ENCODE results near the gene ATP13A2.

The ATP13A2 gene

DNA sequence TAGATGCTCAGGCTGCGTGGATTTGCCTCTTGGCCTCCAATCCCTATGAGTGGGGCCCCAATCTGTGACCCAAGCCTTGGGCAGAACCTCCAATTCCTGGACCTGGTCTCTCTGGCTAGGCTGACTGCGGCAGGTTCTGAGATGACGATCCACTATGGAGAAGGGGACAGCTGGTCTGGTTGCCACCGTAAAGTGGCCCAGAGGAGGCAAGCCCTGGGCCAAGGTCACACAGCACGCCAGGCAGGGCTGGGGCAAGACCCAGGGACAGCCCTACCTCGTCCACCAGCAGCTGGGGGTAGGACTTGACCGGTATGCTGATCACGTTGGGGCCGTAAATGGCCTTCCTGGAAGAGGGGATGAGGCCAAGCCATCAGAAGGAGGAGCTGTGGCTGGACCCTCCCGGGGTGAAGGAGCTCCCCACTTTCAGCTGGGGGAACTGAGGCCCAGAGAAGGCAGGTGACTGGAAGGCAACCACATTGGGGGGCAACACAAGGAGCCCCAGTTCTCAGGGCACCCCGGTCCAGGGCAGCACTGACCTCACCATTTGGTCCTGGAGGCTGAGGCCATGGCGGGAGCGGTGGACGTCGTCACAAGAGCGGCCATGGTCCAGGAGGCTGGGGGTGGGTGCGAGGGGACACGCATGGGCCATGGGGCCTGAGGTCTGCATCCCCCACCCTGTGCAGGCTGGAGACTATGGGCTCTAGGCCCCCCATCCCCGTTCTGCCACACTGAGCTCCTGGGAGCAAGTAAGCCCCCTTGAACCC, 9.8 kb downstream of the ATP13A2 start:
- DNase-seq (ENCODE audit: low read depth): no peak

- no peak for DNase-seq (ENCODE audit: low read depth)
Measured at GRCh38 chr1:16999863-17000262, 11.9 kb downstream of the ATP13A2 start.

DNA sequence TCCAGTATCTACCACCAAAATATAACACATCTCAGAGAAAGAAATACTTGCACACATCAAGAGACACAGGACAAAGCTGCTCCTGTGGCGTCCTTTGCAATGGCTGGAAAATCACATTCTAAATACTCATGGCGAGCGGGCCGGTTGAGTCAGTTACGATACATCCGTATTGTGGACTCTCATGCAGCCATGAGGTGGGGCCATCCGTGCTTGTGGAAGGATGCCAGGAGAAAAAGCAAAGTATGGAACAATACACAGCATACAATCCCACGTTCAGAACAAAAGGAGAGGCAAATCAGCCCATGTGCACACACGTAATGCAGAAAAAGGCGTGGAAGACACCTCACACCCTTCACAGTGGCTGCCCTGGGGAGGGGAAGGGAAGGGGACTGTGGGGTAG, 13.1 kb downstream of the ATP13A2 start:
- no peak for DNase-seq (ENCODE audit: low read depth)

- DNase-seq (ENCODE audit: low read depth): no peak
Measured at GRCh38 chr1:16996845-16997244, 14.9 kb downstream of the ATP13A2 start.

DNA sequence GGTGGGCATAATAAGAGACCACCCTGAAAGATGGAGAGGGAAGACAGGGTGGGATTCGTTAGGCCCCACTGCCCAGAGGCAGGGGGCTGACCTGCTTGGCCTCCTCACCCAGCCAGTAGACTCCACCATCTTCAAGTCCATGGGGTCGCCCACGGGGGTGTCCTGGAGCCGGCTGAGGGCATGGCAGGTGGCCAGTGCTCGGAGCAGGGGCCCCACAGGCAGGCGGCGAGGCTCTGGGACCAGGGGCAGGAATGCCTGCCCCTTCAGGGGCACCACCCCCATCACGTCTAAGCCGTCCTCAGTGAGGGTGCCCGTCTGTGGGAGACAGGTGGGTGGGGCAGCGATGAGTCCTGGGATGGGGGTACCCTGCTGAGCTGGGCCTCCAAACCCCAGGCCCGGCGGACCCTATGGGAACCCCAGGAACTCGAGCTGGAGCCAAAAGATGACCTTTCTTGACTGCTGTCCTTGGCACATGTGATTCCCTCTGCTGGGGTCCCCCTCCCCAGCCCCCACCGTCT, 18.1 kb downstream of the ATP13A2 start:
- DNase-seq (ENCODE audit: low read depth): no peak

- DNase-seq (ENCODE audit: low read depth): no peak
Measured at GRCh38 chr1:16992675-16993074, 19.1 kb downstream of the ATP13A2 start.

- DNase-seq (ENCODE audit: low read depth): no peak
Measured at GRCh38 chr1:16992102-16992501, 19.6 kb downstream of the ATP13A2 start.

- DNase-seq (ENCODE audit: low read depth): no peak
Measured at GRCh38 chr1:16991571-16991970, 20.2 kb downstream of the ATP13A2 start.

- no peak for DNase-seq (ENCODE audit: low read depth)
Measured at GRCh38 chr1:16989676-16990391, 21.9 kb downstream of the ATP13A2 start.

DNA sequence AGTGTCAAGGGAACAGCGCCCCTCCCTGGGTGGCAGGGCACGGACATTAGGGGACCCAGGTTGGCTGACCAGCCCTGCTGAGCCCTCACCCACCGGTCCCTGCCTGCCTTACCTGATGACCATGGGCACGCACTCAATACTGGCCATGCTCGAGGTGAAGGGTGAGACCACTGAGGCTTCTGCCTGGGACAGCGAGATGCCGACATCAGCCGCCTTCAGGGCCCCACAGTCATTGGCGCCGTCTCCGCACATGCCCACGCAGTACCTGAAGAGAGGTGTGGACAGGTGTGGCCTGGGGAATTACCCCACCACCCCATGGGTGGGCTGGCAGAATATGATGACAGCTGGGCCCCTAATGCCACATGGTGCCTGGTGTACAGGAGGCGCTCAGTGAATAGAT, 23.5 kb downstream of the ATP13A2 start:
- DNase-seq (ENCODE audit: low read depth): no peak

GRCh38 chr1:16986962-16987361, 24.8 kb downstream of the ATP13A2 start:
- DNase-seq (ENCODE audit: low read depth): no peak

GRCh38 chr1:16986560-16986959, 25.2 kb downstream of the ATP13A2 start:
- DNase-seq (ENCODE audit: low read depth): no peak

GRCh38 chr1:16986113-16986512, 25.6 kb downstream of the ATP13A2 start:
- DNase-seq (ENCODE audit: low read depth): no peak

DNA sequence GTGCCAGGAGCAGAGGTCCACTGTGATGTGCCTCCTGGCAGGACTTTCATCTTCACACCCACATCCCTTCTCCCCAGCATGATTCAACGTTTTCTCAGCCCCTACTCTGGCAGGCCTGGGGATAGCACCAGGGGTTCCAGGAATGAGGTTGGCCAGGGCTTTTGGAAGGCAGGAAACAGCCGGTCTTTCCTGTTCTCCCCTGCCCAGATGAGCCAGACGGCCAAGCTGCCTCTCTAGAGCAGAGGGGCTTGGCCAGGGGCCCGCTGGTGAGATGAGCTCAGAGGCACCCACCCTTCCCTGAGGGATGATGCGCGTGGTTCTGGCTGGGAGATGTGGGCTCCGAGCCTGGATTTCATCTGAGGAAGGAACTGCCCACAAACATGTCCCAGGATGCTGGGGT, 27.0 kb downstream of the ATP13A2 start:
- DNase-seq (ENCODE audit: low read depth): peak; percentile 84

DNA sequence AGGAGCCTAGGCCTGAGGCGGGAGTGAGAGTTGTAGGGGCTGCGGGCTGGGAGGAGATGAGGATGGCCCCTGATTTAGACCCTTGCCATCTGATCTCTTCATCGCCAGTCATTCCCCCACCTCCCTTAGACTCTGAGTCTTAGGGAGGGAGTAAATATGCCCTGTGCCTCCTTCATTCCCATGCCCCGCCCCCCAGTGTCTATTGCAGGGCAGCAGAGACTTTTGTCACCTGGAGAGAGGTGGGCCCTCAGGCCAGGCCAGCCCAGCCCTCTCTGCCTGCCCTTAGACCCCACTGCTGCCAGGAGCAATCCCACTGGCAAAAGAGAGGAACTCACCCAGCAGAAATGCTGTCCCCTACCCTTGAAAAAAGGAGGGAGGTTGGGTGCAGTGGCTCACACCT, 28.1 kb downstream of the ATP13A2 start:
- no peak for DNase-seq (ENCODE audit: low read depth)

DNA sequence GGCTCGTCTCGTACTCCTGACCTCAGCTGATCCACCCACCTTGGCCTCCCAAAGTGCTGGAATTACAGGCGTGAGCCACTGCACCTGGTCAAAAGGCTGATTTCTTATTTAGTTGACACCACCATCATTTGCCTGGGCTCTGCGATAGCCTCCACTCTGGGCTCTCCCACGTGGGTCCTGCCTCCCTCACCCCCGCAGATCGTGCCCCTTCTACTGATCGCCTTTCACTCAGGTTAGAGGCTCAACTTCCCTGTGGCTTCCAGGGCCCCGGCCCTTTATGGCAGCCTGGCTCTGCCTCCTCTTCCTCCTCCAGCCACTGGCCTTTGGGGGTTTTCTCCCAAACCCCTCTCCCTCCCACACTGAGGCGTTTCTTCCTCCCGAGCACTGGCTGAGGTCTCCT, 28.8 kb downstream of the ATP13A2 start:
- no peak for DNase-seq (ENCODE audit: low read depth)

GRCh38 chr1:16981269-16981849, 30.4 kb downstream of the ATP13A2 start:
- peak; percentile 47 for DNase-seq (ENCODE audit: low read depth)

DNA sequence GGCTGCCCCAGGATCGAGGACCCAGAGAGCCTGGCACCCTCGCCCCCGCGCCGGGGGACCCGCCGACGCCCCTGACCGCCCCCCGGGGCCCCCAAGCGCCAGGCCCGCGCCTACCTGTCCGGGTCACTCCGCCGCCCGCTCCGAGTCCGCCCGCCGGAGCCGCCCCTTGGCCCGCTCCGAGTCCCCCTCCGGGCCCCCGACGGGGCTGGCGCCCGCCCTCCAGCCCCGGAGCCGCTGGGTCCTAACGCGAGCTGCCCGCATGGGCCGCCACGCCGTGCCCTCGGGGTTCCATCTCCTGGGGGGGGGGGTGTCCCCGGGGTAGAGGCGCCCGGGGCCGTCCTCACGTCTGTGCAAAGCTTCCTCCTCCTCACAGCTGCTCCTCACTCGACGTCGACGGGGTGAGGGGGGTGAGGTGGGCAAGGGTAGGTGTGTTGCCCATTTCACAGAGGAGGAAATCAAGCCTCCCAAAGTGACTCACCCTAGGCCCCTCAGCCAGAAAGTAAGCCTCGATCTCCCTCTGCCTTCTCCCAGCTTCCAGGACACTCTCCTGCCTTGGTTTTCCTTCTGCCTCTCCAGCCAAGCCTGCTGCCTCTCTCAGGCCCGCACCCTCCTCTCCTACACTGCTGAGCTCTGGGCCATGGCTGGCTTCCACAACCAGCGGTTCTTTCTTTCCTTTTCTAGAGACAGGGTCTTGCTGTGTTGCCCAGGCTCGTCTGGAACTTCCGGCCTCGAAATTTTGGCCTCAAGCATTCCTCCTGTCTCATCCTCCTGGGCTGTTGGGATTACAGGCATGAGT, 31.1 kb downstream of the ATP13A2 start, which contains the start of gene MFAP2:
Gene MFAP2 (minus strand): TSS at position 148 of the 796 bp plus-strand sequence. CDS start 2,347 bp downstream, outside the sequence.
- DNase-seq (ENCODE audit: low read depth): no peak

- DNase-seq (ENCODE audit: low read depth): no peak
Measured at GRCh38 chr1:16979475-16980327, 32.0 kb downstream of the ATP13A2 start.

- DNase-seq (ENCODE audit: low read depth): peak; percentile 92
Measured at GRCh38 chr1:16978567-16979474, 32.9 kb downstream of the ATP13A2 start.
